SK-N-SH (cell line): Measurements from ENCODE around the gene EOGT. TPM values are rescaled to one million over a fixed set of nuclear protein-coding genes. Genes with fewer than 3 reads are reported as not detected.

ENCODE experiments used
- CTCF ChIA-PET: fragments of 300-600, 350-600 bp; formaldehyde crosslinking; extraction: SDS; loops from one replicate; lab custom pipeline; 2021; lab: Yijun Ruan, JAX
- POLR2A ChIA-PET: fragments of 350-600 bp; sonication (Branson Sonifier 250); formaldehyde crosslinking; extraction: SDS; loops from one replicate; lab custom pipeline; 2020; ENCODE audit warnings: antibody characterized with exemption, inconsistent platforms; lab: Yijun Ruan, JAX
- DNase-seq: peaks from one replicate; pipeline ENCODE4 v3.0.0; 2012
- H2AFZ ChIP-seq: fragments of 200-600 bp; sonication (generic); 2 replicates; pipeline ENCODE4 v1.8.1; 2016; ENCODE audit warnings: antibody characterized with exemption, mild to moderate bottlenecking, low read depth
- H3F3A ChIP-seq: fragments of 200-600 bp; sonication (generic); replicated peaks from 2 replicates; pipeline ENCODE3; 2016; ENCODE audit warnings: antibody characterized with exemption, mild to moderate bottlenecking; ENCODE audit not compliant: insufficient read depth
- H3K27ac ChIP-seq, 2 experiments: fragments of 200-500 bp in 1 of 2; fragments of 200-600 bp in 1 of 2; sonication (Bioruptor generic) in 1 of 2; sonication (generic), shearing (Covaris generic) in 1 of 2; 2 replicates each; pipeline versions ENCODE4 v1.5.1 to v1.6.1; 2014 to 2016; ENCODE audit warnings: low read depth in 2 of 2, inconsistent platforms in 1 of 2, low read length in 1 of 2, mild to moderate bottlenecking in 1 of 2, mixed read lengths in 1 of 2
- H3K27me3 ChIP-seq: fragments of 200-600 bp; sonication (generic), shearing (Covaris generic); 2 replicates; pipeline ENCODE4 v1.6.1; 2016; ENCODE audit warnings: mixed run types; ENCODE audit not compliant: insufficient read depth
- H3K36me3 ChIP-seq, 2 experiments: fragments of 200-500 bp in 1 of 2; fragments of 200-600 bp in 1 of 2; sonication (Bioruptor generic) in 1 of 2; sonication (generic) in 1 of 2; replicated peaks in 1 of 2; 2 replicates each; pipeline versions ENCODE3 to v1.5.1; 2014 to 2016; ENCODE audit warnings: low read length in 1 of 2, mild to moderate bottlenecking in 1 of 2; ENCODE audit not compliant: insufficient read depth in 2 of 2, control insufficient read depth in 1 of 2
- H3K4me1 ChIP-seq, 2 experiments: fragments of 200-500 bp in 1 of 2; fragments of 200-600 bp in 1 of 2; sonication (Bioruptor generic) in 1 of 2; sonication (generic), shearing (Covaris generic) in 1 of 2; 2 replicates each; pipeline versions ENCODE4 v1.5.1 to v1.6.1; 2014 to 2016; ENCODE audit warnings: low read depth in 1 of 2, low read length in 1 of 2, mixed run types in 1 of 2; ENCODE audit not compliant: insufficient read depth in 2 of 2, control insufficient read depth in 1 of 2
- H3K4me2 ChIP-seq: fragments of 200-600 bp; sonication (generic), shearing (Covaris generic); 2 replicates; pipeline ENCODE4 v1.6.1; 2017; ENCODE audit warnings: mixed run types
- H3K4me3 ChIP-seq, 2 experiments: fragments of 200-500 bp in 1 of 2; fragments of 200-600 bp in 1 of 2; sonication (Bioruptor generic) in 1 of 2; sonication (generic), shearing (Covaris generic) in 1 of 2; 2 replicates each; pipeline versions ENCODE4 v1.5.1 to v1.8.1; 2014 to 2016; ENCODE audit warnings: low read depth in 2 of 2, inconsistent platforms in 1 of 2, low read length in 1 of 2, mild to moderate bottlenecking in 1 of 2, mixed read lengths in 1 of 2, moderate library complexity in 1 of 2
- H3K79me2 ChIP-seq: fragments of 200-600 bp; sonication (generic); 2 replicates; pipeline ENCODE4 v1.8.1; 2017; ENCODE audit warnings: mild to moderate bottlenecking; ENCODE audit not compliant: insufficient read depth
- H3K9ac ChIP-seq: fragments of 200-600 bp; sonication (generic); 2 replicates; pipeline ENCODE4 v1.6.1; 2017; ENCODE audit warnings: mixed run types
- H3K9me2 ChIP-seq: fragments of 200-600 bp; sonication (generic); 2 replicates; pipeline ENCODE4 v1.6.1; 2017; ENCODE audit warnings: mixed run types
- H3K9me3 ChIP-seq: fragments of 200-600 bp; sonication (generic); 2 replicates; pipeline ENCODE4 v1.6.1; 2017; ENCODE audit warnings: mixed run types, mild to moderate bottlenecking, moderate library complexity
- H4K20me1 ChIP-seq: fragments of 200-600 bp; sonication (generic); 2 replicates; pipeline ENCODE4 v1.6.1; 2017; ENCODE audit warnings: mild to moderate bottlenecking, mixed run types; ENCODE audit not compliant: insufficient read depth
- CTCF ChIP-seq: fragments of 200-600 bp; sonication (generic); IDR thresholded peaks from 2 replicates; pipeline ENCODE4 v1.6.1; 2017; ENCODE audit warnings: antibody characterized with exemption, mild to moderate bottlenecking, moderate library complexity
- ELF1 ChIP-seq: IDR thresholded peaks from 2 replicates; pipeline ENCODE4 v1.4.0; 2012
- EZH2phosphoT487 ChIP-seq: fragments of 200-600 bp; sonication (generic); IDR thresholded peaks from 2 replicates; pipeline ENCODE4 v1.6.1; 2017; ENCODE audit warnings: low read depth, mixed run types, mild to moderate bottlenecking, antibody characterized with exemption, moderate library complexity, borderline replicate concordance
- GABPA ChIP-seq: IDR thresholded peaks from 2 replicates; pipeline ENCODE4 v1.4.0; 2012; ENCODE audit warnings: low read depth, mild to moderate bottlenecking
- GATA2 ChIP-seq: sonication (generic); formaldehyde crosslinking; IDR thresholded peaks from 2 replicates; pipeline ENCODE4 v1.5.0; 2020; ENCODE audit warnings: mild to moderate bottlenecking, missing genetic modification reagents
- JUND ChIP-seq: IDR thresholded peaks from 2 replicates; pipeline ENCODE4 v1.4.0; 2012
- MXI1 ChIP-seq: IDR thresholded peaks from 2 replicates; pipeline ENCODE4 v1.6.1; 2012; ENCODE audit warnings: mild to moderate bottlenecking, low read depth, low read length, improper control_type of control experiment
- NFIC ChIP-seq: IDR thresholded peaks from 2 replicates; pipeline ENCODE4 v1.4.0; 2012; ENCODE audit warnings: borderline replicate concordance
- PBX3 ChIP-seq: IDR thresholded peaks from 2 replicates; pipeline ENCODE4; 2012
- POLR2AphosphoS5 ChIP-seq: IDR thresholded peaks from 2 replicates; pipeline ENCODE4 v1.6.1; 2012; ENCODE audit warnings: low read depth, low read length
- RAD21 ChIP-seq: IDR thresholded peaks from 2 replicates; pipeline ENCODE4 v1.6.1; 2012; ENCODE audit warnings: mild to moderate bottlenecking, low read length
- REST ChIP-seq: IDR thresholded peaks from 2 replicates; pipeline ENCODE4 v1.6.1; 2012; ENCODE audit warnings: mild to moderate bottlenecking, low read depth, low read length, moderate library complexity
- SMC3 ChIP-seq: IDR thresholded peaks from 2 replicates; pipeline ENCODE4 v1.6.1; 2012; ENCODE audit warnings: low read depth, low read length, improper control_type of control experiment
- TAF1 ChIP-seq: IDR thresholded peaks from 2 replicates; pipeline ENCODE4 v1.6.1; 2012; ENCODE audit warnings: low read depth, mild to moderate bottlenecking, low read length, moderate library complexity, borderline replicate concordance
- TCF12 ChIP-seq: IDR thresholded peaks from 2 replicates; pipeline ENCODE4 v1.4.0; 2012
- TEAD4 ChIP-seq: IDR thresholded peaks from 2 replicates; pipeline ENCODE4 v1.4.0; 2012; ENCODE audit warnings: mild to moderate bottlenecking, borderline replicate concordance; ENCODE audit not compliant: insufficient read depth
- USF2 ChIP-seq: fragments of 150-350 bp; IDR thresholded peaks from 2 replicates; pipeline ENCODE4 v1.6.1; 2017; ENCODE audit warnings: antibody characterized with exemption, low read length, low read depth, borderline replicate concordance
- YY1 ChIP-seq: IDR thresholded peaks from 2 replicates; pipeline ENCODE4 v1.4.0; 2012; ENCODE audit warnings: low read depth, mild to moderate bottlenecking
- WGBS: methylation state at CpG from one replicate; pipeline ENCODE4 v1.1.6; 2017; ENCODE audit warnings: low lambda C conversion rate; 5-methylcytosine and 5-hydroxymethylcytosine counted together
- polyA plus RNA-seq, 3 experiments: library from polyadenylated mRNA; depleted of rRNA; stranded (reverse); fragments of >200 nt; gene quantifications; 2 replicates each; pipeline ENCODE4 v1.2.3, GENCODE V29; 2012

EOGT gene
- polyA plus RNA-seq, 1 of the 3 experiments (the other 2 are of a cell fraction) = 6.0 TPM

GRCh38 chr3:68936856-68937255, 76.6 kb downstream of the EOGT start (continued):
- TF ChIP-seq USF2 (no peak), NFIC (no peak), GATA2 (no peak), GABPA (no peak), EZH2phosphoT487 (no peak)

DNA sequence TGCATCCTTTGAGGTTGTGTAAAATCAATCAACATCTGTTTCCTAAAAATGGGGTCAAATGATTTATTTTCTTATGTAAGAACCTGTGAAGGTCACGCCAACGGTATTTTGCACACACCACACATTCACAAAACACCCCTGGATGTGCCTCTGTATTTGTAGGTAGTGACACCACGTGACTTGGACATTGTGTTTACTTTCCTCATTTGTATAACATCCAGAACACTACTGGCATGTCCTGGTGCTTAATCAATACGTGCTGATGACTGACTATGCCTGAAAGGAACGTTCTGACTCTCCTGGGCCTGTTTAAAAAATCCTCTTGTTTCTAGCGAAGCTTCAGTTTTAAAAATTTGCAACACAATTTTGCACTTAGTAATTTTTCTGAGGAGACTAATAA, 77.7 kb downstream of the EOGT start:
- H3K27ac ChIP-seq = no peak overlapping the region
- H3K79me2 ChIP-seq = no peaks in the 10 kb centered on the region
- H3K9ac ChIP-seq = no peak overlapping the region
- ChIA-PET CTCF (interaction anchor here (0.7 to 1.0 kb wide), 2 partner anchors 10 to 22 kb away, joined by 3 to 4 read pairs; no protein-coding TSS in a partner anchor), POLR2A (no interaction called here)
- H3K4me1 ChIP-seq = peaks cover 0 to 2% of the 10 kb centered on the region in 2 experiments; a peak in 1 of 4 replicates
- H3K4me2 ChIP-seq = no peak overlapping the region
- 19% methylated on average over 6 of the region's 6 CpGs for WGBS
- no peak overlapping the region for H2AFZ ChIP-seq
- no peaks in the 10 kb centered on the region for H3K9me3 ChIP-seq
- no peak overlapping the region for H3K4me3 ChIP-seq
- TF ChIP-seq TCF12 = no peak
- TF ChIP-seq MXI1 = no peak
- no peak for TF ChIP-seq ELF1
- no peak for TF ChIP-seq JUND
- TF ChIP-seq USF2 = no peak
- no peak for TF ChIP-seq GABPA
- TF ChIP-seq TEAD4 = no peak
- no peak for TF ChIP-seq CTCF
- no peak for TF ChIP-seq TAF1
- no peak for TF ChIP-seq SMC3
- TF ChIP-seq PBX3 = no peak
- TF ChIP-seq POLR2AphosphoS5 = no peak
- TF ChIP-seq YY1 = no peak
- TF ChIP-seq REST = no peak
- TF ChIP-seq RAD21 = no peak
- no peak for DNase-seq
- H3K36me3 ChIP-seq = no peaks in the 10 kb centered on the region
- no peaks in the 10 kb centered on the region for H3F3A ChIP-seq
- H3K27me3 ChIP-seq = peaks cover 18% of the 10 kb centered on the region
- H3K9me2 ChIP-seq = no peaks in the 10 kb centered on the region
- H4K20me1 ChIP-seq = no peaks in the 10 kb centered on the region
